WTC11 (cell line): ENCODE measurements around the gene GNAZ. TPM values are rescaled to one million over a fixed set of nuclear protein-coding genes. Genes with fewer than 3 reads are reported as not detected.
A peak's percentile ranks its signal among the peaks of the same experiment; 100 is the strongest.

ENCODE experiments used
- ATAC-seq: fragments of 200-7000 bp; cut with Tn5 transposase; 2 replicates; pipeline ENCODE4 v1.10.0; 2021; ENCODE audit warnings: mild to moderate bottlenecking, moderate library complexity
- CTCF ChIA-PET: fragments of 300-600 bp; sonication (Branson Sonifier 250); formaldehyde crosslinking; loops from one replicate; lab custom pipeline; 2021; ENCODE audit warnings: antibody characterized with exemption; lab: Charles Lee
- POLR2A ChIA-PET: fragments of 350-600 bp; sonication (Branson Sonifier 250); formaldehyde crosslinking; loops from one replicate; lab custom pipeline; 2021; ENCODE audit warnings: antibody characterized with exemption; lab: Charles Lee
- DNase-seq: peaks from one replicate; pipeline ENCODE4 v3.0.0; 2021; ENCODE audit warnings: low spot score
- H3K27ac Mint-ChIP-seq: 2 replicates; pipeline ENCODE4 v1.8.0; 2021; ENCODE audit warnings: mixed read lengths
- H3K27me3 Mint-ChIP-seq: 2 replicates; pipeline ENCODE4 v1.8.0; 2021; ENCODE audit warnings: low read depth, mild to moderate bottlenecking, moderate library complexity, mixed read lengths
- H3K36me3 Mint-ChIP-seq: 2 replicates; pipeline ENCODE4 v1.8.0; 2021; ENCODE audit warnings: mixed read lengths
- H3K4me1 Mint-ChIP-seq: 2 replicates; pipeline ENCODE4 v1.8.0; 2022; ENCODE audit warnings: mixed read lengths
- H3K4me3 Mint-ChIP-seq: 2 replicates; pipeline ENCODE4 v1.8.0; 2021; ENCODE audit warnings: mild to moderate bottlenecking, moderate library complexity, mixed read lengths
- H3K9me3 Mint-ChIP-seq: 2 replicates; pipeline ENCODE4 v1.8.0; 2021; ENCODE audit warnings: mixed read lengths
- ARID4B ChIP-seq: sonication (generic); formaldehyde crosslinking; IDR thresholded peaks from 2 replicates; pipeline ENCODE4 v1.8.0; 2023; ENCODE audit warnings: missing genetic modification reagents, mild to moderate bottlenecking, borderline replicate concordance
- ATF1 ChIP-seq: sonication (generic); formaldehyde crosslinking; IDR thresholded peaks from 2 replicates; pipeline ENCODE4 v1.8.1; 2023; ENCODE audit warnings: mild to moderate bottlenecking, moderate library complexity, missing genetic modification reagents
- CBFB ChIP-seq: sonication (generic); formaldehyde crosslinking; IDR thresholded peaks from 2 replicates; pipeline ENCODE4 v1.8.1; 2022; ENCODE audit warnings: mild to moderate bottlenecking, low read depth, missing genetic modification reagents
- CREB1 ChIP-seq: sonication (generic); formaldehyde crosslinking; IDR thresholded peaks from 2 replicates; pipeline ENCODE4 v1.8.0; 2023; ENCODE audit warnings: mild to moderate bottlenecking, missing genetic modification reagents
- E2F1 ChIP-seq: sonication (generic); formaldehyde crosslinking; IDR thresholded peaks from 2 replicates; pipeline ENCODE4 v1.8.0; 2022; ENCODE audit warnings: mild to moderate bottlenecking, missing genetic modification reagents
- E2F5 ChIP-seq: sonication (generic); formaldehyde crosslinking; IDR thresholded peaks from 2 replicates; pipeline ENCODE4 v1.8.1; 2022; ENCODE audit warnings: mild to moderate bottlenecking, moderate library complexity, missing genetic modification reagents
- ETV6 ChIP-seq: sonication (generic); formaldehyde crosslinking; IDR thresholded peaks from 2 replicates; pipeline ENCODE4 v1.8.1; 2022; ENCODE audit warnings: mild to moderate bottlenecking, missing genetic modification reagents
- FOXP4 ChIP-seq: sonication (generic); formaldehyde crosslinking; IDR thresholded peaks from 2 replicates; pipeline ENCODE4 v1.8.0; 2022; ENCODE audit warnings: mild to moderate bottlenecking, missing genetic modification reagents
- GABPB1 ChIP-seq: sonication (generic); formaldehyde crosslinking; IDR thresholded peaks from 2 replicates; pipeline ENCODE4 v1.8.1; 2023; ENCODE audit warnings: mild to moderate bottlenecking, missing genetic modification reagents
- GTF2I ChIP-seq: fragments of 250-450 bp; sonication (Bioruptor Pico); conservative IDR thresholded peaks from 2 replicates; pipeline ENCODE4 v1.4.0; 2021; ENCODE audit warnings: mild to moderate bottlenecking
- NFYB ChIP-seq: sonication (generic); formaldehyde crosslinking; conservative IDR thresholded peaks from 2 replicates; pipeline ENCODE4 v1.8.0; 2022; ENCODE audit warnings: low read depth, missing genetic modification reagents
- RELA ChIP-seq: sonication (generic); formaldehyde crosslinking; IDR thresholded peaks from 2 replicates; pipeline ENCODE4 v1.8.1; 2022; ENCODE audit warnings: missing genetic modification reagents, mild to moderate bottlenecking, borderline replicate concordance
- RORB ChIP-seq: fragments of 250-450 bp; sonication (Bioruptor Pico); IDR thresholded peaks from 2 replicates; pipeline ENCODE4 v1.9.0; 2021; ENCODE audit warnings: mild to moderate bottlenecking
- SP1 ChIP-seq: sonication (generic); formaldehyde crosslinking; conservative IDR thresholded peaks from 2 replicates; pipeline ENCODE4 v1.8.1; 2022; ENCODE audit warnings: missing genetic modification reagents
- TEAD4 ChIP-seq: sonication (generic); formaldehyde crosslinking; IDR thresholded peaks from 2 replicates; pipeline ENCODE4 v1.8.0; 2022; ENCODE audit warnings: mild to moderate bottlenecking, missing genetic modification reagents
- ZNF138 ChIP-seq: sonication (generic); formaldehyde crosslinking; conservative IDR thresholded peaks from 2 replicates; pipeline ENCODE4 v1.8.1; 2022; ENCODE audit warnings: mild to moderate bottlenecking, moderate library complexity, missing genetic modification reagents
- ZNF232 ChIP-seq: sonication (generic); formaldehyde crosslinking; IDR thresholded peaks from 2 replicates; pipeline ENCODE4 v1.8.0; 2022; ENCODE audit warnings: mild to moderate bottlenecking, missing genetic modification reagents
- ZNF317 ChIP-seq: sonication (generic); formaldehyde crosslinking; IDR thresholded peaks from 2 replicates; pipeline ENCODE4 v1.8.1; 2023; ENCODE audit warnings: low read depth, mild to moderate bottlenecking, moderate library complexity, missing genetic modification reagents, borderline replicate concordance
- ZNF396 ChIP-seq: fragments of 250-450 bp; sonication (Bioruptor Pico); IDR thresholded peaks from 2 replicates; pipeline ENCODE4 v1.8.0; 2021; ENCODE audit warnings: mild to moderate bottlenecking, moderate library complexity, borderline replicate concordance
- total RNA-seq: library from RNA; stranded (reverse); gene quantifications from 3 replicates; pipeline ENCODE4 v1.2.3, GENCODE V29; 2021
- TF ChIP-seq, protein P1 (sequence below): sonication (generic); formaldehyde crosslinking; IDR thresholded peaks from 2 replicates; pipeline ENCODE4 v1.8.1; 2023; ENCODE audit warnings: mild to moderate bottlenecking, missing genetic modification reagents, moderate library complexity
- TF ChIP-seq, protein P2 (sequence below): sonication (generic); formaldehyde crosslinking; IDR thresholded peaks from 2 replicates; pipeline ENCODE4 v1.8.1; 2023; ENCODE audit warnings: mild to moderate bottlenecking, missing genetic modification reagents, moderate library complexity

GNAZ gene
- total RNA-seq, 1 experiment from 2014 or later = 9.9 TPM

DNA sequence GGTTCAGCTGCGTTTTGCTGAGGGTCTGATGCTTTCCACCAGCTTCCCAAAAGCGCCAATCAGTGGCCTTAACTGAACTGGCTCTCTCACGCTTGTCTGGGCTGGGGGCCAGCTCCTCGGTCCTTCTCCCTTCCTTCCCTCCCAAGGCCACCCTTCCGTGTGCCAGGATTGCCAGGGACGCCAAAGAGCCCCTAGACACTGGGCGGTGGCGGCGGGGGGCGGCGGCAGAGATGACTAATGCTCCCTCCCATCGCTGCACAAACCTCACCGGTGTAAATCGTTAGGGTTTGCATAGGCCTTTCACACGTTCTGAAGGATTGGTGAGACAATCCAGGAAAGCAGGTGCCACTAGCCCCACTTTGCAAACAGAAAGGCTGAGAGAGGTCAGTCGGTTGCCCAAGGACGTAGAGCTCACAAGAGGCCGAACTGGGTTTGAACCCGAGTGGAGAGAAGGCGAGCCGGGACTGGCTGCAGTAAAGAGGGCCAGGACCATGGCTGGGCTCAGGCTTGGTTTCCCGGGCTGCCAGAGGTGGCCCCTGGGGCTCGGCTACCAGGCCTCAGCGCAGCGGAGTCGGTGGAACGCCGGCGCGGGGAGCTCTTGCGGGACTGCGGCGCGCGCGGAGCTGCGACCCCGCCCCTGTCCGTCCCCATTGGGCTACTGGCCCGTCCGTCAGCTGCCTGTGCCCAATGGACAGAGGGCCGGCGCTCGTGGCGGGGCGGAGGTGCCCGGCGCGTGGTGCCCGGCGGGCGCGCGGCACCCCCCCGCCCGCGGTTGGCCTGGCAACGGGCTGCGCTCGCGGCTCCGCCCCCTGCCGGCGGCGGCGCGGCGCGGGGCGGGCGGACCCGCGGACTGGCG lies 589 bp upstream of the GNAZ start:
- Mint-ChIP-seq H3K4me3 (peak overlapping the region; percentile 84), H3K36me3 (no peaks in the 10 kb centered on the region), H3K9me3 (no peaks in the 10 kb centered on the region), H3K4me1 (peaks cover 17% of the 10 kb centered on the region), H3K27ac (no peak overlapping the region), H3K27me3 (peaks cover 46% of the 10 kb centered on the region)
- ChIA-PET POLR2A (no interaction called here), CTCF (interaction anchor here (0.6 to 3.9 kb wide), 24 partner anchors 12 to 454 kb away, joined by 3 to 36 read pairs (median 4); no protein-coding TSS in a partner anchor)
- peak; percentile 93 for DNase-seq
- ATAC-seq = peak; percentile 95
- TF ChIP-seq E2F1 (CRISPR knock-in tag) (no peak), RORB (CRISPR knock-in tag) (no peak), NFYB (CRISPR knock-in tag) (peak; percentile 98), E2F5 (peak; percentile 49; the same call in 1 of the 2 replicates), SP1 (CRISPR knock-in tag) (peak; percentile 80; the same call in 1 of the 2 replicates)

- ATAC-seq = no peak
- Mint-ChIP-seq H3K27ac (no peak overlapping the region), H3K36me3 (no peaks in the 10 kb centered on the region), H3K27me3 (peaks cover 46% of the 10 kb centered on the region), H3K4me3 (peak overlapping the region; percentile 74), H3K9me3 (no peaks in the 10 kb centered on the region), H3K4me1 (peaks cover 17% of the 10 kb centered on the region)
- DNase-seq = peak; percentile 22
- POLR2A ChIA-PET = no interaction called here
- CTCF ChIA-PET = interaction anchor here (0.9 to 3.9 kb wide), 10 partner anchors 12 to 536 kb away, joined by 3 to 36 read pairs (median 3); partner anchors contain the start of gene RSPH14
- TF ChIP-seq FOXP4 (CRISPR knock-in tag) (no peak), ZNF396 (CRISPR knock-in tag) (no peak), GABPB1 (CRISPR knock-in tag) (no peak), ZNF232 (CRISPR knock-in tag) (no peak), SP1 (CRISPR knock-in tag) (no peak), ARID4B (CRISPR knock-in tag) (no peak), RELA (CRISPR knock-in tag) (no peak), CREB1 (CRISPR knock-in tag) (no peak), TEAD4 (no peak), ATF1 (CRISPR knock-in tag) (no peak), ZNF317 (CRISPR knock-in tag) (no peak), GTF2I (CRISPR knock-in tag) (no peak), ETV6 (CRISPR knock-in tag) (no peak), ZNF138 (no peak), E2F1 (CRISPR knock-in tag) (no peak), CBFB (CRISPR knock-in tag) (no peak)
- TF ChIP-seq, protein P1, sequence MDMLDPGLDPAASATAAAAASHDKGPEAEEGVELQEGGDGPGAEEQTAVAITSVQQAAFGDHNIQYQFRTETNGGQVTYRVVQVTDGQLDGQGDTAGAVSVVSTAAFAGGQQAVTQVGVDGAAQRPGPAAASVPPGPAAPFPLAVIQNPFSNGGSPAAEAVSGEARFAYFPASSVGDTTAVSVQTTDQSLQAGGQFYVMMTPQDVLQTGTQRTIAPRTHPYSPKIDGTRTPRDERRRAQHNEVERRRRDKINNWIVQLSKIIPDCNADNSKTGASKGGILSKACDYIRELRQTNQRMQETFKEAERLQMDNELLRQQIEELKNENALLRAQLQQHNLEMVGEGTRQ (CRISPR knock-in tag) = no peak
- TF ChIP-seq, protein P2, sequence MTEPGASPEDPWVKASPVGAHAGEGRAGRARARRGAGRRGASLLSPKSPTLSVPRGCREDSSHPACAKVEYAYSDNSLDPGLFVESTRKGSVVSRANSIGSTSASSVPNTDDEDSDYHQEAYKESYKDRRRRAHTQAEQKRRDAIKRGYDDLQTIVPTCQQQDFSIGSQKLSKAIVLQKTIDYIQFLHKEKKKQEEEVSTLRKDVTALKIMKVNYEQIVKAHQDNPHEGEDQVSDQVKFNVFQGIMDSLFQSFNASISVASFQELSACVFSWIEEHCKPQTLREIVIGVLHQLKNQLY = no peak
Measured at GRCh38 chr22:23071230-23072076, 1.1 kb downstream of the GNAZ start.
